OCI-LY3 (cell line): ENCODE measurements around the gene SLC12A8.

ENCODE experiments used
- H2AFZ ChIP-seq: fragments of 200-600, 300-600 bp; shearing (Covaris generic); 2 replicates; pipeline ENCODE4 v1.6.0; 2014; ENCODE audit warnings: antibody characterized with exemption, low read depth, low read length
- H3K27ac ChIP-seq: fragments of 200-600, 300-600 bp; sonication (generic); 2 replicates; pipeline ENCODE4 v1.5.1; 2014; ENCODE audit warnings: mild to moderate bottlenecking, low read length, moderate library complexity, mixed read lengths
- H3K27me3 ChIP-seq: fragments of 200-600, 300-600 bp; sonication (generic); 2 replicates; pipeline ENCODE4 v1.6.1; 2014; ENCODE audit warnings: low read depth, low read length, mixed read lengths
- H3K36me3 ChIP-seq: fragments of 200-600, 300-600 bp; sonication (generic); replicated peaks from 2 replicates; pipeline ENCODE3; 2014; ENCODE audit warnings: low read depth, low read length, mixed read lengths
- H3K4me1 ChIP-seq: fragments of 300-600, 200-600 bp; sonication (generic); 2 replicates; pipeline ENCODE4 v1.6.1; 2014; ENCODE audit warnings: low read length, mixed read lengths
- H3K4me2 ChIP-seq: fragments of 200-600, 300-600 bp; sonication (generic); 2 replicates; pipeline ENCODE4 v1.6.1; 2014; ENCODE audit warnings: low read length, mixed read lengths
- H3K4me3 ChIP-seq: fragments of 300-600, 200-600 bp; sonication (generic); 2 replicates; pipeline ENCODE4 v1.5.1; 2014; ENCODE audit warnings: antibody characterized with exemption, mild to moderate bottlenecking, low read length, moderate library complexity
- H3K79me2 ChIP-seq: fragments of 300-600, 200-600 bp; shearing (Covaris generic); 2 replicates; pipeline ENCODE4 v1.6.1; 2014; ENCODE audit warnings: mild to moderate bottlenecking, low read length, mixed read lengths
- H3K9ac ChIP-seq: fragments of 300-600, 200-600 bp; shearing (Covaris generic); 2 replicates; pipeline ENCODE4 v1.6.0; 2014; ENCODE audit warnings: mild to moderate bottlenecking, low read length, moderate library complexity
- H3K9me3 ChIP-seq: fragments of 200-600, 300-600 bp; shearing (Covaris generic); 2 replicates; pipeline ENCODE4 v1.6.1; 2014; ENCODE audit warnings: low read length, mixed read lengths; ENCODE audit not compliant: insufficient read depth
- H4K20me1 ChIP-seq: fragments of 200-600, 300-600 bp; sonication (generic); 2 replicates; pipeline ENCODE4 v1.6.1; 2016; ENCODE audit warnings: low read length, mixed read lengths; ENCODE audit not compliant: insufficient read depth
- EZH2phosphoT487 ChIP-seq: fragments of 200-600 bp; shearing (Covaris generic); IDR thresholded peaks from 2 replicates; pipeline ENCODE4 v1.6.1; 2018; ENCODE audit warnings: antibody characterized with exemption, mixed run types, low read depth
- TF ChIP-seq, protein P1 (sequence below): fragments of 200-600, 300-600 bp; sonication (generic); IDR thresholded peaks from 2 replicates; pipeline ENCODE4 v1.5.1; 2014; ENCODE audit warnings: antibody characterized with exemption, low read length, low read depth

The SLC12A8 gene

DNA sequence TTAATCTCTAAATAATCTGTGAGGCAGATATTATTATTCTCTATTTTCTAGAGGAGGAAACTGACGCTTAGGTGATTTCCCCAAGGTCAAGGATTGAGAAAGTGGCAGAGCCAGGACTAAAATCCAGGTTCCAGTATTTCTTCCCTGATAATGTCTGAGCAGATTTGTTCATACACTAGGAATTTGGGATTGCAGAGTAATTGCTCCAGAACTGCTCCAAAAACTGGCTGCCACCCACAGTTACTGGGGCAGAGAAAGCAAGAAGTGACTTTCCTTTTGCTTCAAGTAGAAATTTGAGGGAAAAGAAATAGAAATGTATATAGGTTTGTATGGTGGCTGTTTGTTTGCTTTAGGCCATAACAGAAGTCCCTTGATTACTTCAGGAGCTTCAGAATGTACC lies 60.6 kb downstream of the SLC12A8 start:
- Histone ChIP-seq H3K9me3 (no peaks in the 10 kb centered on the region), H3K27ac (no peak overlapping the region), H3K36me3 (no peaks in the 10 kb centered on the region), H3K4me1 (peaks cover 40% of the 10 kb centered on the region), H4K20me1 (no peaks in the 10 kb centered on the region), H2AFZ (no peak overlapping the region), H3K27me3 (peaks cover 50% of the 10 kb centered on the region), H3K79me2 (no peaks in the 10 kb centered on the region), H3K9ac (no peak overlapping the region), H3K4me2 (no peak overlapping the region), H3K4me3 (no peak overlapping the region)
- no peak for TF ChIP-seq EZH2phosphoT487
- TF ChIP-seq, protein P1, sequence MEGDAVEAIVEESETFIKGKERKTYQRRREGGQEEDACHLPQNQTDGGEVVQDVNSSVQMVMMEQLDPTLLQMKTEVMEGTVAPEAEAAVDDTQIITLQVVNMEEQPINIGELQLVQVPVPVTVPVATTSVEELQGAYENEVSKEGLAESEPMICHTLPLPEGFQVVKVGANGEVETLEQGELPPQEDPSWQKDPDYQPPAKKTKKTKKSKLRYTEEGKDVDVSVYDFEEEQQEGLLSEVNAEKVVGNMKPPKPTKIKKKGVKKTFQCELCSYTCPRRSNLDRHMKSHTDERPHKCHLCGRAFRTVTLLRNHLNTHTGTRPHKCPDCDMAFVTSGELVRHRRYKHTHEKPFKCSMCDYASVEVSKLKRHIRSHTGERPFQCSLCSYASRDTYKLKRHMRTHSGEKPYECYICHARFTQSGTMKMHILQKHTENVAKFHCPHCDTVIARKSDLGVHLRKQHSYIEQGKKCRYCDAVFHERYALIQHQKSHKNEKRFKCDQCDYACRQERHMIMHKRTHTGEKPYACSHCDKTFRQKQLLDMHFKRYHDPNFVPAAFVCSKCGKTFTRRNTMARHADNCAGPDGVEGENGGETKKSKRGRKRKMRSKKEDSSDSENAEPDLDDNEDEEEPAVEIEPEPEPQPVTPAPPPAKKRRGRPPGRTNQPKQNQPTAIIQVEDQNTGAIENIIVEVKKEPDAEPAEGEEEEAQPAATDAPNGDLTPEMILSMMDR: no peak

DNA sequence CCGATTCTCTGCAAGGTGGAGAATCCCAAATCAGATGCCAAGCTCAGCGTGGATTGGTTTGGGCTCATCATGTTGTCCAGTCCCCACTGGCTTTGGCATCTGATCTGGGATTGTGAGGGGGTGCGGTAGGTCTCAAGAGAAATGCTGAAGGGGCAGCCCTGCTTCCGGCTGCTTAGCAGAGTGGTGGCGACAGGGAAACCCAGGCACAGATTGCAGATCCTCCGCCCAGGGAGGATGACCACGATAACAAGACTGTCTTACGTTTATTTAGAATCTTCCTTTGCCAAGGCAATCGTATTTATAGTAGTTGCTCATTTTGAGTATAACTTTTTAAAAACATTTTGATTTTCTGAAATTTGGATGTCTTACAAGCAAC lies 61.1 kb downstream of the SLC12A8 start:
- H3K4me1 ChIP-seq: peaks cover 44% of the 10 kb centered on the region
- H3K36me3 ChIP-seq: no peaks in the 10 kb centered on the region
- H3K27ac ChIP-seq: no peak overlapping the region
- H4K20me1 ChIP-seq: no peaks in the 10 kb centered on the region
- no peaks in the 10 kb centered on the region for H3K9me3 ChIP-seq
- TF ChIP-seq EZH2phosphoT487: no peak
- TF ChIP-seq, protein P1: no peak
- no peak overlapping the region for H3K4me2 ChIP-seq
- H3K79me2 ChIP-seq: no peaks in the 10 kb centered on the region
- no peak overlapping the region for H3K9ac ChIP-seq
- no peak overlapping the region for H2AFZ ChIP-seq
- peaks cover 50% of the 10 kb centered on the region for H3K27me3 ChIP-seq
- H3K4me3 ChIP-seq: no peak overlapping the region

DNA sequence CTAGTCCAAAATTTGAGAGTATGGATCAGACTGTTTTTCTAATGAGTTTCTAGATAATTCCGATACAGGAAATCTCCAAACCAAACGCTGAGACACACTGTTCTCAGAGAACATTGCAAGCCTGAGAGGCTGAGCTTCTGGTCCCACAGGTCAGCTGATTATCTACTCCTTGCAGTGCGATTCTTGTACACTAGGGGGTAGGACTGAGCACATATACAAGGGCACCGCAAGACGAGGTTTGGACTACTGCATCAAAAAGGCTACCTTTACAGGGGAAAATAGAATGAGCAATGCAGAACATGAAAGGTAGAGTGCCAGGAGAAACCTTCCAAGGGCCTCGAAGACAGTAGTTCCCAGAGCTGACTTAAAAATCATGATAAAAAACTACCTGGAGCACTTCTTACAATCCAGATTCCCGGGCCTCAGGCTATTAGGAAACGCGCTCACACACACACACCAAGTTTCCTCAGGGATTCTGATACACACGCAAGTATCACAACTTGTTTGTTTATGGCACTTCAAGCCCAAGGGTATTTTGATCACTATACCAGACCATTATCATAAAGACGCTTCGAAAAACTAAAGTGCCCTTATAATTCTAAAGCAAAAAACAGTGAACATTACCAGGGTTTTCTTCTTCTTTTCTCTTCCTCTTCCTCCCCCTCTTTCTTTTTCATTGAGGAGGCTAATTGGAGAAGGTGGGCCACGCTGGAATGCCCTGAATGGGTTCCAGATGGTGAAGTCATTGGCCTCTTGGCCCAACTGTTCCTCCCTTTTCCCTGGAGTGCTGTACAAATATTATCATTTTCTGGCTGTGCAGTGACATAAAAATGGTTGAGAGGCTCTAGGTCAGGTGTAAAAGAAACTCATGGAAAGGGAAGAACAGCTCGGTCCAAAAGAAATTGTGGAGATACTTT lies 61.8 kb downstream of the SLC12A8 start:
- H4K20me1 ChIP-seq: no peaks in the 10 kb centered on the region
- H3K4me3 ChIP-seq: no peak overlapping the region
- H3K4me1 ChIP-seq: peaks cover 51% of the 10 kb centered on the region
- no peak overlapping the region for H3K9ac ChIP-seq
- H2AFZ ChIP-seq: no peak overlapping the region
- no peaks in the 10 kb centered on the region for H3K9me3 ChIP-seq
- H3K79me2 ChIP-seq: no peaks in the 10 kb centered on the region
- H3K27ac ChIP-seq: no peak overlapping the region
- H3K4me2 ChIP-seq: peak overlapping the region; percentile 7; the same call in 1 of the 2 replicates
- H3K27me3 ChIP-seq: peaks cover 49% of the 10 kb centered on the region
- H3K36me3 ChIP-seq: no peaks in the 10 kb centered on the region
- TF ChIP-seq, protein P1: peak; percentile 75
- no peak for TF ChIP-seq EZH2phosphoT487

DNA sequence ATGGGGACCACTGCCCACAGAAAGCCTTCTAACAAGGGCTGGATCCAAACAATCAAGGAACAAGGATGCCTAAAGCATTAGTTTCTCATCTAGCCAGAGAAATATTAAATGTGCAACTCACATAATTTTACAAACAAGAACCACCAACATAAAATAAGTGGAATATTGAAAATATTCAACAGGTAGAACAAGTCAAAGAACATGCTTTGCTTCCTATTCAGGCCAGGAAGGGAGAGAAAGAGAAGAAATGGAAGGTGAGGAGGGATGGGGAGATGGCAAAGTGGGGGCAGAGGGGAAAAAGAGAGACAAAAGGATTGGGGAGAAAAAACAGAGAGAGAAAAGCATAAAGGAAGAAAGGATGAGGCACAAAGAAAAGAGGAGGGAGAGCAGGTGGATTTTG lies 63.1 kb downstream of the SLC12A8 start:
- no peaks in the 10 kb centered on the region for H3K79me2 ChIP-seq
- H3K4me2 ChIP-seq: no peak overlapping the region

More for the DNA sequence above, 63.1 kb downstream of the SLC12A8 start:
- H3K9me3 ChIP-seq: no peaks in the 10 kb centered on the region
- no peak overlapping the region for H3K27ac ChIP-seq
- no peaks in the 10 kb centered on the region for H4K20me1 ChIP-seq
- peaks cover 46% of the 10 kb centered on the region for H3K4me1 ChIP-seq
- H2AFZ ChIP-seq: no peak overlapping the region
- H3K9ac ChIP-seq: no peak overlapping the region
- H3K4me3 ChIP-seq: no peak overlapping the region
- TF ChIP-seq, protein P1: no peak
- no peak for TF ChIP-seq EZH2phosphoT487
- peaks cover 56% of the 10 kb centered on the region for H3K27me3 ChIP-seq
- no peaks in the 10 kb centered on the region for H3K36me3 ChIP-seq
